ENCODE data around the gene LRRN2.

LRRN2 gene

DNA sequence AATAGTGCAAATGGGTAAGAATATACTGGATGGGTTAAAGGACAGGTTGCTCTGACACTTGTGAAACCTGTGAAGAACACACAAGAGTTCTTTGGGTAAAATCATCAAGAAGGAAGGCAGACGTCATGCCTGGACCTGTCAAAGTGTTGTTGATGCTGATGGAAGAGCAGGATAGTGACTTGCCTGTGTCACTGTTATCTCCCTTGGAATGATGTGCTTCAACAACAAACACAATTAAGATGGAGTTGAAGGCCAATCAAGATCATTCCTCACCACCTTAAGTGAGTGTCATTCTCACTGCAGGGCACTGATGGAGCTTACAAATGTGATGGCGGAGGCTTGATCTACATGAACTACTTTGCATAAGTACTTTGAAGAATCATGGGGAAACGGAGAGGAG lies 73.2 kb downstream of the LRRN2 start (continued):
- no peak for TF ChIP-seq CREB5 (CRISPR knock-in tag; IDR thresholded peaks at IDR 0.05; ENCODE audit: low read depth)
- no peak for TF ChIP-seq PPARA (CRISPR knock-in tag; IDR thresholded peaks at IDR 0.05; ENCODE audit: borderline replicate concordance)
- TF ChIP-seq PATZ1 (CRISPR knock-in tag; IDR thresholded peaks at IDR 0.05; ENCODE audit: borderline replicate concordance): no peak

GRCh38 chr1:204611036-204611435 lies 74.5 kb downstream of the LRRN2 start:
- TF ChIP-seq, protein P1, sequence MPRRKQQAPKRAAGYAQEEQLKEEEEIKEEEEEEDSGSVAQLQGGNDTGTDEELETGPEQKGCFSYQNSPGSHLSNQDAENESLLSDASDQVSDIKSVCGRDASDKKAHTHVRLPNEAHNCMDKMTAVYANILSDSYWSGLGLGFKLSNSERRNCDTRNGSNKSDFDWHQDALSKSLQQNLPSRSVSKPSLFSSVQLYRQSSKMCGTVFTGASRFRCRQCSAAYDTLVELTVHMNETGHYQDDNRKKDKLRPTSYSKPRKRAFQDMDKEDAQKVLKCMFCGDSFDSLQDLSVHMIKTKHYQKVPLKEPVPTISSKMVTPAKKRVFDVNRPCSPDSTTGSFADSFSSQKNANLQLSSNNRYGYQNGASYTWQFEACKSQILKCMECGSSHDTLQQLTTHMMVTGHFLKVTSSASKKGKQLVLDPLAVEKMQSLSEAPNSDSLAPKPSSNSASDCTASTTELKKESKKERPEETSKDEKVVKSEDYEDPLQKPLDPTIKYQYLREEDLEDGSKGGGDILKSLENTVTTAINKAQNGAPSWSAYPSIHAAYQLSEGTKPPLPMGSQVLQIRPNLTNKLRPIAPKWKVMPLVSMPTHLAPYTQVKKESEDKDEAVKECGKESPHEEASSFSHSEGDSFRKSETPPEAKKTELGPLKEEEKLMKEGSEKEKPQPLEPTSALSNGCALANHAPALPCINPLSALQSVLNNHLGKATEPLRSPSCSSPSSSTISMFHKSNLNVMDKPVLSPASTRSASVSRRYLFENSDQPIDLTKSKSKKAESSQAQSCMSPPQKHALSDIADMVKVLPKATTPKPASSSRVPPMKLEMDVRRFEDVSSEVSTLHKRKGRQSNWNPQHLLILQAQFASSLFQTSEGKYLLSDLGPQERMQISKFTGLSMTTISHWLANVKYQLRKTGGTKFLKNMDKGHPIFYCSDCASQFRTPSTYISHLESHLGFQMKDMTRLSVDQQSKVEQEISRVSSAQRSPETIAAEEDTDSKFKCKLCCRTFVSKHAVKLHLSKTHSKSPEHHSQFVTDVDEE (CRISPR knock-in tag; IDR thresholded peaks at IDR 0.05): no peak
- TF ChIP-seq CSDC2 (CRISPR knock-in tag; IDR thresholded peaks at IDR 0.05): no peak
- TF ChIP-seq GLIS3 (CRISPR knock-in tag; IDR thresholded peaks at IDR 0.05): no peak
- TF ChIP-seq CSRNP3 (CRISPR knock-in tag; IDR thresholded peaks at IDR 0.05): no peak
- no peak for TF ChIP-seq RARB (CRISPR knock-in tag; IDR thresholded peaks at IDR 0.05)
- TF ChIP-seq ESRRG (CRISPR knock-in tag; IDR thresholded peaks at IDR 0.05): no peak
- TF ChIP-seq ZNF70 (CRISPR knock-in tag; IDR thresholded peaks at IDR 0.05): no peak
- TF ChIP-seq CREB5 (CRISPR knock-in tag; IDR thresholded peaks at IDR 0.05; ENCODE audit: low read depth): no peak
- no peak for TF ChIP-seq ZC3H10 (CRISPR knock-in tag; IDR thresholded peaks at IDR 0.05)
- TF ChIP-seq, protein P2, sequence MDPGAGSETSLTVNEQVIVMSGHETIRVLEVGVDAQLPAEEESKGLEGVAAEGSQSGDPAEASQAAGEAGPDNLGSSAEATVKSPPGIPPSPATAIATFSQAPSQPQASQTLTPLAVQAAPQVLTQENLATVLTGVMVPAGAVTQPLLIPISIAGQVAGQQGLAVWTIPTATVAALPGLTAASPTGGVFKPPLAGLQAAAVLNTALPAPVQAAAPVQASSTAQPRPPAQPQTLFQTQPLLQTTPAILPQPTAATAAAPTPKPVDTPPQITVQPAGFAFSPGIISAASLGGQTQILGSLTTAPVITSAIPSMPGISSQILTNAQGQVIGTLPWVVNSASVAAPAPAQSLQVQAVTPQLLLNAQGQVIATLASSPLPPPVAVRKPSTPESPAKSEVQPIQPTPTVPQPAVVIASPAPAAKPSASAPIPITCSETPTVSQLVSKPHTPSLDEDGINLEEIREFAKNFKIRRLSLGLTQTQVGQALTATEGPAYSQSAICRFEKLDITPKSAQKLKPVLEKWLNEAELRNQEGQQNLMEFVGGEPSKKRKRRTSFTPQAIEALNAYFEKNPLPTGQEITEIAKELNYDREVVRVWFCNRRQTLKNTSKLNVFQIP (CRISPR knock-in tag; IDR thresholded peaks at IDR 0.05; ENCODE audit: borderline replicate concordance, low read depth): no peak
- TF ChIP-seq ZFP30 (CRISPR knock-in tag; IDR thresholded peaks at IDR 0.05): no peak
- no peak for TF ChIP-seq PPARA (CRISPR knock-in tag; IDR thresholded peaks at IDR 0.05; ENCODE audit: borderline replicate concordance)
- TF ChIP-seq ISL1 (CRISPR knock-in tag; IDR thresholded peaks at IDR 0.05): no peak
- TF ChIP-seq SNAI2 (CRISPR knock-in tag; IDR thresholded peaks at IDR 0.05): no peak
- no peak for TF ChIP-seq ZNF565 (CRISPR knock-in tag; conservative IDR thresholded peaks at IDR 0.05; ENCODE audit: low read depth)
- no peak for TF ChIP-seq OSR1 (CRISPR knock-in tag; IDR thresholded peaks at IDR 0.05)
- ATAC-seq: no peak

DNA sequence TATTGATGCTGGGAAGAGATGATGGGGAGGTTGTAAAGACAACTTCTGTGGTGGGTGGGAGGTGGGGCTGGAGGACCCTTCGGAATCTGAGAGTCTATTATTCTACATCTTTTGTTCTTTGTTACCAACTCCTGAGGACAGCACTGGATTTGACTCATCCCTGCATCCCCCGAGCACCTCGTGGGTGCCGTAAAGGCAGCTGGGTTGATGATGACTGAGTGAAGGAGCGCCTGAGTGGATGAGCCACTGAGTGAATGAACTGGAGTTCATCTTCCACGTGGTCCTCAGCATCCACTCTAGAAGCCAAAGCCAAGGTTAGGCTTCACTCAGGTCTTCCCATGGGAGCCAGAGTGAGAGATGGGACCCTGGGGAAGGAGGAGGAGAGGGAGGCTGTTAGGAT lies 77.6 kb downstream of the LRRN2 start:
- no peak for ATAC-seq
- TF ChIP-seq PPARA (CRISPR knock-in tag; IDR thresholded peaks at IDR 0.05; ENCODE audit: borderline replicate concordance) (no peak), GLIS3 (CRISPR knock-in tag; IDR thresholded peaks at IDR 0.05) (no peak), TCF4 (CRISPR knock-in tag; IDR thresholded peaks at IDR 0.05; ENCODE audit: borderline replicate concordance) (no peak), CSRNP3 (CRISPR knock-in tag; IDR thresholded peaks at IDR 0.05) (no peak), ZFP3 (CRISPR knock-in tag; IDR thresholded peaks at IDR 0.05) (no peak), CREB5 (CRISPR knock-in tag; IDR thresholded peaks at IDR 0.05; ENCODE audit: low read depth) (no peak), ISL1 (CRISPR knock-in tag; IDR thresholded peaks at IDR 0.05) (no peak), ZFP30 (CRISPR knock-in tag; IDR thresholded peaks at IDR 0.05) (no peak), BACH2 (CRISPR knock-in tag; IDR thresholded peaks at IDR 0.05; ENCODE audit: borderline replicate concordance) (no peak), RARB (CRISPR knock-in tag; IDR thresholded peaks at IDR 0.05) (no peak), ARNTL (CRISPR knock-in tag; IDR thresholded peaks at IDR 0.05; ENCODE audit: borderline replicate concordance, low read depth) (no peak)
- TF ChIP-seq, protein P2 (CRISPR knock-in tag; IDR thresholded peaks at IDR 0.05; ENCODE audit: borderline replicate concordance, low read depth): no peak

Data from SK-N-SH treated with all-trans-retinoic acid at 6 μM for 48 hours (cell line).